ENCODE results near the gene DENND1A.

DNA sequence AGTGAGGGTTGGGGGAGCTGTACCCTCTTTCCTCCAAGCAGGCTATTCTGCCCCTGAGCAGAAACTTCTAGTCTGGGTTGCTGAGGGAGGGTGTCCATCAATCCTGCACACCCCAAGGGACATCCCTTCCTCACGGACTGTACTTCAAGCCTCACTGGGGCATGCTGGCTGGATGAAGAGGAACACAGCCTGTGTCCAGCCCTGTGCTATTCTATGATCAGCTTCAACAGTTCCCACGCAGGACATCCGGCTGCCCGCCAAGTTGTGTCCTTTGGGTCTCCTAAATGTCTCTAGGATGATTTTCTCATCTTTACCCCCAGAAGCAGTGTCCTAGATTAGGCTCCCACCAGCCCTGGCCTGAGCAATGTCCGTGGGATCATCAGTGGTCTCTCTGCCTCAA lies 505.8 kb downstream of the DENND1A start:
- TF ChIP-seq, protein P1, sequence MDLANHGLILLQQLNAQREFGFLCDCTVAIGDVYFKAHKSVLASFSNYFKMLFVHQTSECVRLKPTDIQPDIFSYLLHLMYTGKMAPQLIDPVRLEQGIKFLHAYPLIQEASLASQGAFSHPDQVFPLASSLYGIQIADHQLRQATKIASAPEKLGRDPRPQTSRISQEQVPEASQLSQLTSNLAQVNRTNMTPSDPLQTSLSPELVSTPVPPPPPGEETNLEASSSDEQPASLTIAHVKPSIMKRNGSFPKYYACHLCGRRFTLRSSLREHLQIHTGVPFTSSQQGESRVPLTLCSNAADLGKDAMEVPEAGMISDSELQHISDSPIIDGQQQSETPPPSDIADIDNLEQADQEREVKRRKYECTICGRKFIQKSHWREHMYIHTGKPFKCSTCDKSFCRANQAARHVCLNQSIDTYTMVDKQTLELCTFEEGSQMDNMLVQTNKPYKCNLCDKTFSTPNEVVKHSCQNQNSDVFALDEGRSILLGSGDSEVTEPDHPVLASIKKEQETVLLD (CRISPR knock-in tag; IDR thresholded peaks at IDR 0.05; ENCODE audit: low read depth): no peak
- TF ChIP-seq KDM5A (IDR thresholded peaks at IDR 0.05; ENCODE audit: borderline replicate concordance, low read length): no peak
- TF ChIP-seq, protein P2, sequence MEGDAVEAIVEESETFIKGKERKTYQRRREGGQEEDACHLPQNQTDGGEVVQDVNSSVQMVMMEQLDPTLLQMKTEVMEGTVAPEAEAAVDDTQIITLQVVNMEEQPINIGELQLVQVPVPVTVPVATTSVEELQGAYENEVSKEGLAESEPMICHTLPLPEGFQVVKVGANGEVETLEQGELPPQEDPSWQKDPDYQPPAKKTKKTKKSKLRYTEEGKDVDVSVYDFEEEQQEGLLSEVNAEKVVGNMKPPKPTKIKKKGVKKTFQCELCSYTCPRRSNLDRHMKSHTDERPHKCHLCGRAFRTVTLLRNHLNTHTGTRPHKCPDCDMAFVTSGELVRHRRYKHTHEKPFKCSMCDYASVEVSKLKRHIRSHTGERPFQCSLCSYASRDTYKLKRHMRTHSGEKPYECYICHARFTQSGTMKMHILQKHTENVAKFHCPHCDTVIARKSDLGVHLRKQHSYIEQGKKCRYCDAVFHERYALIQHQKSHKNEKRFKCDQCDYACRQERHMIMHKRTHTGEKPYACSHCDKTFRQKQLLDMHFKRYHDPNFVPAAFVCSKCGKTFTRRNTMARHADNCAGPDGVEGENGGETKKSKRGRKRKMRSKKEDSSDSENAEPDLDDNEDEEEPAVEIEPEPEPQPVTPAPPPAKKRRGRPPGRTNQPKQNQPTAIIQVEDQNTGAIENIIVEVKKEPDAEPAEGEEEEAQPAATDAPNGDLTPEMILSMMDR (CRISPR knock-in tag; IDR thresholded peaks at IDR 0.05): no peak
- no peak for TF ChIP-seq CREM (IDR thresholded peaks at IDR 0.05)
- TF ChIP-seq CREM (CRISPR knock-in tag; IDR thresholded peaks at IDR 0.05): no peak
